22Rv1 (cell line): ENCODE measurements around the gene ZMAT5.

Experiments
- ZFX ChIP-seq: fragments of 450-650 bp; IDR thresholded peaks from 2 replicates; pipeline ENCODE4 v1.6.1; 2017; ENCODE audit warnings: antibody characterized with exemption, borderline replicate concordance
- TF ChIP-seq, protein P1 (sequence below): fragments of 450-650 bp; IDR thresholded peaks from 2 replicates; pipeline ENCODE4 v1.5.1; 2017; ENCODE audit warnings: mild to moderate bottlenecking

DNA sequence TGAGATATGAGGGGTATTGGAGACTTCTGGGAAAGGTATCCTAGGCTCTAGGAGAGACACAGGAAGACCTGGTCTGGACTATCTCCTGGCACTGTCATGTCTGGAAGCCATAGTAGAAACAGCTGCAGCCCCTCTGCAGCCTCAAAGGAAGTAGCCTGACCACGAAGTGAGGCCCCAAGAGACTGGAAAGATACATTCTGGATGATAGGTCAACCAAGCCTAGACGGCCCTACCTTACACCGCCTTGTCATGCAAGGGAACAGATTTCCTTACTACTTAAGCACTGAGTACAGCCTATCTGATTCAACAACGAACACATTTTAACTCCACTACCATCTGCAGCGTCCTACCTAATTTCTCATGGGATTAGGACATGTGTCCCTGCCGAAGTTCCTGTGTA is 31.5 kb upstream of the ZMAT5 start:
- TF ChIP-seq, protein P1, sequence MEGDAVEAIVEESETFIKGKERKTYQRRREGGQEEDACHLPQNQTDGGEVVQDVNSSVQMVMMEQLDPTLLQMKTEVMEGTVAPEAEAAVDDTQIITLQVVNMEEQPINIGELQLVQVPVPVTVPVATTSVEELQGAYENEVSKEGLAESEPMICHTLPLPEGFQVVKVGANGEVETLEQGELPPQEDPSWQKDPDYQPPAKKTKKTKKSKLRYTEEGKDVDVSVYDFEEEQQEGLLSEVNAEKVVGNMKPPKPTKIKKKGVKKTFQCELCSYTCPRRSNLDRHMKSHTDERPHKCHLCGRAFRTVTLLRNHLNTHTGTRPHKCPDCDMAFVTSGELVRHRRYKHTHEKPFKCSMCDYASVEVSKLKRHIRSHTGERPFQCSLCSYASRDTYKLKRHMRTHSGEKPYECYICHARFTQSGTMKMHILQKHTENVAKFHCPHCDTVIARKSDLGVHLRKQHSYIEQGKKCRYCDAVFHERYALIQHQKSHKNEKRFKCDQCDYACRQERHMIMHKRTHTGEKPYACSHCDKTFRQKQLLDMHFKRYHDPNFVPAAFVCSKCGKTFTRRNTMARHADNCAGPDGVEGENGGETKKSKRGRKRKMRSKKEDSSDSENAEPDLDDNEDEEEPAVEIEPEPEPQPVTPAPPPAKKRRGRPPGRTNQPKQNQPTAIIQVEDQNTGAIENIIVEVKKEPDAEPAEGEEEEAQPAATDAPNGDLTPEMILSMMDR: no peak
- no peak for TF ChIP-seq ZFX
